Measurements from ENCODE around the gene ZCCHC14.

DNA sequence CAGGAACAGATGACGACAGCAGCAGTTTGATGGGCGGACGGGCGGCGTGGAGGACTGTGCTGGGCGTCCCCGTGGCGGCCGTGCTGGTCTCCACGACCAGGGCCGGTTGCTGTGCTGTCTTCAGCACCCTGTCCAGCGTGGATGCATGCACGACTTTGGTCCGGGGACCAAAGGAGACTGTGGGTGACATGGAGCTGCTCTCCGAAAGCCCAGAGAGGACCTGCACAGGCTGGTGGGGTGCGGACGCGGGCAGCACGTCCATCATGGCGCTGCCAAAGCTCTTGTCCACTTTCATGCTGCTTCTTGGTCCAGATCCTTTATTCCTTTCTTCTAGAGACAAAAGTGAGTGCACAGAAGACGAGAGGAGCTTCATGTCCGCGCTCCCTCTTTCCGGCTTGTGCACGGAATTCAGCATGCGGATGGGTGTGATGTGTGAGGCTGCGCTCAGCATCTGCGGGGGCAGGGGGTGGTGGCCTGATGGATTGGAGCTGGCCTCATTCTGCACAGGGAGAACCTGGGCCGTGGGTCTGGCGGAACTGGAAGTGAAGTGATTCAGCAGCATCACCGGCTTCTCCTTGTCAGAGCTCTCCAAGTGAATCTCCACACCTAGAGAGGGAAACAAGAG is 80.3 kb downstream of the ZCCHC14 start:
- TF ChIP-seq EZH2phosphoT487 (IDR thresholded peaks at IDR 0.05; ENCODE audit: borderline replicate concordance, low read length), result no peak
- TF ChIP-seq, protein P1, sequence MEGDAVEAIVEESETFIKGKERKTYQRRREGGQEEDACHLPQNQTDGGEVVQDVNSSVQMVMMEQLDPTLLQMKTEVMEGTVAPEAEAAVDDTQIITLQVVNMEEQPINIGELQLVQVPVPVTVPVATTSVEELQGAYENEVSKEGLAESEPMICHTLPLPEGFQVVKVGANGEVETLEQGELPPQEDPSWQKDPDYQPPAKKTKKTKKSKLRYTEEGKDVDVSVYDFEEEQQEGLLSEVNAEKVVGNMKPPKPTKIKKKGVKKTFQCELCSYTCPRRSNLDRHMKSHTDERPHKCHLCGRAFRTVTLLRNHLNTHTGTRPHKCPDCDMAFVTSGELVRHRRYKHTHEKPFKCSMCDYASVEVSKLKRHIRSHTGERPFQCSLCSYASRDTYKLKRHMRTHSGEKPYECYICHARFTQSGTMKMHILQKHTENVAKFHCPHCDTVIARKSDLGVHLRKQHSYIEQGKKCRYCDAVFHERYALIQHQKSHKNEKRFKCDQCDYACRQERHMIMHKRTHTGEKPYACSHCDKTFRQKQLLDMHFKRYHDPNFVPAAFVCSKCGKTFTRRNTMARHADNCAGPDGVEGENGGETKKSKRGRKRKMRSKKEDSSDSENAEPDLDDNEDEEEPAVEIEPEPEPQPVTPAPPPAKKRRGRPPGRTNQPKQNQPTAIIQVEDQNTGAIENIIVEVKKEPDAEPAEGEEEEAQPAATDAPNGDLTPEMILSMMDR (IDR thresholded peaks at IDR 0.05; ENCODE audit: low read depth, low read length, poor library complexity, severe bottlenecking), result no peak

Measured in DOHH2 (cell line).